ENCODE results near the gene KCNN1.
A peak's percentile ranks its signal among the peaks of the same experiment; 100 is the strongest.
"Not testable (repeated sequence)": the region's sequence is repeated elsewhere in the genome, so short reads cannot be mapped to it uniquely, and the experiment has no call there.

KCNN1 gene

DNA sequence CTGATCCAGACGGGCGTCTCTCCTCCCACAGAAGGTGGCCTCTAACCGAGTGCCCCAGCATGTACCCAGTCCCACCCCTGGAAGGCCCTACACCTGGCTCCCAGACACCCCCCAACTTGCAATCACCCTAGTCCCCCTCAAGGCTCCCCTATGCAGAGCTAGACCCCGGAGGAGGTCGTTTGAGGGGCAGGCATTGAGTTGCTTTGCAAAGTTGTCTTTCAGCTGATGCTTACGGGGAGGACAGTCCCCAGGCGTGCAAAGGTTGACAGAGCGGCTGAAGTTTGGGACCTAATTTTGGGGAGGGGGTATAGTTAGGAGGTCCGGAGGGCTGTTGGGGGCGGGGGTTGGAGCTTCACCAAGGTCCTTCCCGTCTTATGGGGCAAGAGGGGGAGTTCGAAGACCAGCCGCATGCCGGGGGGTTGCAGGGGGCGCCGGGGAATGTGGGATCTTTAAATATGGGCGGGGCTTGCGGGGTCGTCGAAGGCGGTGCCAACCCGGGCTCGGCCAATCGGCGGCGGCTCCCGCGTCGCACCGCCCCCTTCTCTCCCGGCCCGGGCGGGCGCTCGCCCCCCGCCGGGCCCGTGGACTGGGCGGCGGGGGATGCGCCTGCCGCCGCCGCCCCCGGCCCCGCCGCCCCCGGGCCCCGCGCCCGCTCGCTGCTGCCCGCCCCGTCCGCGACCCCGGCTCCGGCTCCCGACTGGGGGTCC, at the start of gene KCNN1:
TSS of gene KCNN1 (plus strand) at position 558 of the 707 bp plus-strand sequence. CDS start 6,782 bp downstream, outside the sequence.
- no peak for DNase-seq (ENCODE audit: low spot score)
- no peak for FAIRE-seq

DNA sequence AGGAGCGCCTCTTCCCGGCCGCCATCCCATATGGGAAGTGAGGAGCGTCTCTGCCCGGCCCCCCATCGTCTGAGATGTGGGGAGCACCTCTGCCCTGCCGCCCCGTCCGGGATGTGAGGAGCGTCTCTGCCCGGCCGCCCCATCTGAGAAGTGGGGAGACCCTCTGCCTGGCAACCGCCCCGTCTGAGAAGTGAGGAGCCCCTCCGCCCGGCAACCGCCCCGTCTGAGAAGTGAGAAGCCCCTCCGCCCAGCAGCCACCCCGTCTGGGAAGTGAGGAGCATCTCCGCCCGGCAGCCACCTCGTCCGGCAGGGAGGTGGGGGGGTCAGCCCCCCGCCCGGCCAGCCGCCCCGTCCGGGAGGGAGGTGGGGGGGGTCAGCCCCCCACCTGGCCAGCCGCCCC, 48.8 kb upstream of the KCNN1 start:
- FAIRE-seq; DNase-seq (ENCODE audit: low spot score): not testable (repeated sequence)

- FAIRE-seq; DNase-seq (ENCODE audit: low spot score): not testable (repeated sequence)
These were observed 47.8 kb upstream of the KCNN1 start for GRCh38 chr19:17919122-17919521.

GRCh38 chr19:17920527-17920926, 46.4 kb upstream of the KCNN1 start:
- FAIRE-seq (no peak), DNase-seq (ENCODE audit: low spot score) (no peak)

DNA sequence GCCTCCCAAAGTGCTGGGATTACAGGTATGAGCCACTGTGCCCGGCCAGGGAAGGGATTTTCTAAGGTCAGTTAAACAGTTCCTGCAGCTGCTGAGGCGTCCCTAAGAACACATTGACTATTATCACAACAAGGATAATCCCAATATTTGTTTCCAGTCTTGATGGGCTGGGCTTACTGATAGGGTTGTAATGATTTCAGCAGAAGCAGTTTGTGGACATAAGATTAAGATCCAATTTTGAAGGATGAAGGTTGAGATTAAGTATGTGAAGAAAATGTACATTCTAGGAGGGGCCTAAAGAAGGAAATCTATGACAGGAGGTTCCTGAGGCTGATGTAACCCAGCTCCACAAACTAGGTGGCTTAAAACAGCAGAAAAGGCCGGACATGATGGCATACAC, 44.8 kb upstream of the KCNN1 start:
- FAIRE-seq (no peak), DNase-seq (ENCODE audit: low spot score) (no peak)

- DNase-seq (ENCODE audit: low spot score) (no peak), FAIRE-seq (no peak)
These were observed 40.9 kb upstream of the KCNN1 start for GRCh38 chr19:17926044-17926443.

DNA sequence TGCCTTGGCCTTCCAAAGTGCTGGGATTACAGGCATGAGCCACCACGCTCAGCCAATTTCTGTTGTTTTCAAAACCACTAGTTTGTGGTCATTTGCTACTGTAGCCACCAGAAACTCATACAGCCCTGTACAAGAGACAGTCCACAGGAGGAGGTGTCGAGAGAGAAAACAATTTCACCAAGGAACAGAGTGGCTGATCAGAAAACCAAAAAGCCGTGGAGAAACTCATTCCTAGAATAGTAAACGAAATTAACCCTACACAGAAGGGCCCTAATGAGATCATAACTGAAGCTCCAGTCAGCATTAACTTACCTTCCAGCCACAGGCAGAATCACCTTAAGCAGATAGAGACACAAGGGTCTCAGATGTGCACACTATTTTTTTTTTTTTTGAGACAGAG, 37.9 kb upstream of the KCNN1 start:
- FAIRE-seq (no peak), DNase-seq (ENCODE audit: low spot score) (no peak)

GRCh38 chr19:17931532-17932191, 35.2 kb upstream of the KCNN1 start:
- DNase-seq (ENCODE audit: low spot score) (no peak), FAIRE-seq (no peak)

GRCh38 chr19:17932485-17933338, 34.2 kb upstream of the KCNN1 start, which contains the start of gene CCDC124:
TSS of gene CCDC124 (plus strand) at chr19:17933015. CDS start at chr19:17936421, 3,406 bp downstream.
- DNase-seq (ENCODE audit: low spot score) (peak; percentile 76), FAIRE-seq (no peak)

- DNase-seq (ENCODE audit: low spot score) (peak; percentile 68), FAIRE-seq (no peak)
These were observed 33.3 kb upstream of the KCNN1 start for GRCh38 chr19:17933414-17934129.

GRCh38 chr19:17936379-17936778, 30.5 kb upstream of the KCNN1 start:
- no peak for FAIRE-seq
- no peak for DNase-seq (ENCODE audit: low spot score)

GRCh38 chr19:17937371-17937900, 29.5 kb upstream of the KCNN1 start:
- no peak for FAIRE-seq
- no peak for DNase-seq (ENCODE audit: low spot score)

DNA sequence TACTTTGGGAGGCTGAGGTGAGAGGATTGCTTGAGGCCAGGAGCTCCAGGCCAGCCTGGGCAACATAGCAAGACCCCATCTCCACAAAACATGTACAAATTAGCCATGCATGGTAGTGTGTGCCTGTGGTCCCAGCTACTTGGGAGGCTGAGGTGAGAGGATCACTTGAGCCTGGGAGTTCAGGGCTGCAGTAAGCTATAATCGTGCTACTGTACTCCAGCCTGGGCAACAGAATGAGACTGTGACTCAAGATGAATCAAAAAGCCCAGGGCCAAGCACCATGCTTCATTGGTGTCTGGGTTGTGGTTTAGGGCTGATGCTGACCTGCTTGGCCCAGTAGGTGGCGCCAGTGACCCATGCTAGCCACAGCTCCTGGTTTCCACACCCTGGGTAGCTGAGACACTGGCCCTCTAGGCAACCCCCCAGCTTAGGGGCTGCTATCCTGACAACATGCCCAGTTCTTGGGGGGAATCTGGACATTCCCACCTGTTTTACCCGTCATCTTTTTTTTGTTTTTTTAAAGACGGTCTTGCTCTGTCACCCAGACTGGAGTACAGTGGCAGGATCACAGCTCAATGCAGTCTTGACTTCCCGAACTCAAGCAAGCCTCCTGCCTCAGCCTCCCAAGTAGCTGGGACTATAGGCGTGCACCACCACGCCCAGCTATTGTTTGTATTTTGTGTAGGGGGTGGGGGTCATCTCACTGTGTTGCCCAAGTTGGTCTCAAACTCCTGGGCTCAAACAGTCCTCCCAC, 28.6 kb upstream of the KCNN1 start:
- peak; percentile 90 for DNase-seq (ENCODE audit: low spot score)
- FAIRE-seq, result peak; percentile 86

- no peak for DNase-seq (ENCODE audit: low spot score)
- FAIRE-seq, result no peak
These were observed 24.7 kb upstream of the KCNN1 start for GRCh38 chr19:17942181-17942580.

DNA sequence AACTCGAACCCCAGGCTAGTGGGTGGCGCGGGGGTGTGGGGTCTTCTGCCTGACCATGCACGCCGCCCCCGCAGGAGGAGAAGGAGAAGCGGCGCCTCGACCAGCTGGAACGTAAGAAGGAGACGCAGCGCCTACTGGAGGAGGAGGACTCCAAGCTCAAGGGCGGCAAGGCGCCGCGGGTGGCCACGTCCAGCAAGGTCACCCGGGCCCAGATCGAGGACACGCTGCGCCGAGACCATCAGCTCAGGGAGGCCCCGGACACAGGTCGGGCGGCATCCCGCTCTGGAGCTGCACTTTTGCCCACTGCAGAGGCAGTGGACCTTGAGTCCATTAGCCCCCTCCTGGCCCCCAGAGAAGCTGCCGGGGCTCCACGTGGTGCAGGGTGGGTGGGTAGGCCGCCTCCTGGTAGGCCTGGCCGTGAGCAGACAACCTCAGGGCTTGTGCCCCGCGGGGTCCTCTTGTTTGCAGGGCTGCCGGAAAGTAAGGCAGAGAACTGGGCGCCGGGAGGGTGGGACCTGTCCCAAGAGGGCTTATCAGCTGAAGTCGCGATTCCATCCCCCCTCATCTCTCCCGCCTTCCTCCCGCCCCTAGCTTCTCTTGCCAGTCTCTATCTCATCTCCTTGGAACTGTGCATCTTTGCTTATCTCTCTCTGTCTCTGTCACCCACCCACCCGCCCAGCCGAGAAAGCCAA, 24.2 kb upstream of the KCNN1 start:
- no peak for DNase-seq (ENCODE audit: low spot score)
- FAIRE-seq, result no peak

- FAIRE-seq, result no peak
- DNase-seq (ENCODE audit: low spot score), result no peak
These were observed 23.4 kb upstream of the KCNN1 start for GRCh38 chr19:17943274-17944221.

- DNase-seq (ENCODE audit: low spot score) (peak; percentile 25), FAIRE-seq (peak; percentile 22)
These were observed 22.6 kb upstream of the KCNN1 start for GRCh38 chr19:17944301-17944700.

GRCh38 chr19:17946965-17947784, 19.7 kb upstream of the KCNN1 start:
- FAIRE-seq (no peak), DNase-seq (ENCODE audit: low spot score) (no peak)
